NCI-H226 (cell line): ENCODE results near the gene SNX2.

ENCODE experiments used
- DNase-seq: peaks from one replicate; pipeline ENCODE4 v3.0.0-alpha.2; 2015

Gene SNX2

DNA sequence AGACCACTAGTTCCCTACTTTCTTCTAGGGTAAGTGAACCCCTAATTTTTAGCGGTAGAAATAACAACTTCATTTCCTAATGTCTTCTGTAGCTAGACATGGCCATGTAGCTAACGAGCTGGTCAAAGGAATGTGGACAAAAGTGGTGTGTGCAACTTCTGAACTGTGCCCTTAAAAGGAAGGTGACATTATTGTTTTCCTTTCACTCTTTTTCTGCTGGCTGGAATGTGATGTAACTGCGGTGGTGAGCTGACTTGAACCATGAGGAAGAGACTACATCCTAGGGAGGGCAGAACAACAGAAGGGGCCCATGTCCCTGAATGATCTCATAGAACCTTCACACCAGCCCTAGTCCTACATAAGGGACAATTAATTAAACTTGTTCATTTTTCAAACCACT lies 1.3 kb upstream of the SNX2 start:
- no peak for DNase-seq

DNA sequence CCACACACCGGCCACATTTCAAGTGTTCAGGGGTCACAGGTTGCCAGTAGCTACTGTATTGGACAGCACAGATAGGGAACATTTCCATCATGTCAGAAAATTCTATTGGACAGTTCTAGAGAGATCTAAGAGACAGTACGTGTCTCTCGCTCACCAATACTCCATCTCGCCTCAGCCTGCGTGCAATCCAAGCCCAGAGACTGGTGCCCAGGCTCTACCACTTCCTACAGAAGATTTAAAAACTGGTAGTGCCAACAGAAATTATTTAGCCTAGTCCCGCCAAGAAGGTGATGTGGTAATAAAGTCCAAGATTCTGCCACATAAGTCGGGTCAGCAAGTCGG lies 390 bp upstream of the SNX2 start:
- no peak for DNase-seq

DNA sequence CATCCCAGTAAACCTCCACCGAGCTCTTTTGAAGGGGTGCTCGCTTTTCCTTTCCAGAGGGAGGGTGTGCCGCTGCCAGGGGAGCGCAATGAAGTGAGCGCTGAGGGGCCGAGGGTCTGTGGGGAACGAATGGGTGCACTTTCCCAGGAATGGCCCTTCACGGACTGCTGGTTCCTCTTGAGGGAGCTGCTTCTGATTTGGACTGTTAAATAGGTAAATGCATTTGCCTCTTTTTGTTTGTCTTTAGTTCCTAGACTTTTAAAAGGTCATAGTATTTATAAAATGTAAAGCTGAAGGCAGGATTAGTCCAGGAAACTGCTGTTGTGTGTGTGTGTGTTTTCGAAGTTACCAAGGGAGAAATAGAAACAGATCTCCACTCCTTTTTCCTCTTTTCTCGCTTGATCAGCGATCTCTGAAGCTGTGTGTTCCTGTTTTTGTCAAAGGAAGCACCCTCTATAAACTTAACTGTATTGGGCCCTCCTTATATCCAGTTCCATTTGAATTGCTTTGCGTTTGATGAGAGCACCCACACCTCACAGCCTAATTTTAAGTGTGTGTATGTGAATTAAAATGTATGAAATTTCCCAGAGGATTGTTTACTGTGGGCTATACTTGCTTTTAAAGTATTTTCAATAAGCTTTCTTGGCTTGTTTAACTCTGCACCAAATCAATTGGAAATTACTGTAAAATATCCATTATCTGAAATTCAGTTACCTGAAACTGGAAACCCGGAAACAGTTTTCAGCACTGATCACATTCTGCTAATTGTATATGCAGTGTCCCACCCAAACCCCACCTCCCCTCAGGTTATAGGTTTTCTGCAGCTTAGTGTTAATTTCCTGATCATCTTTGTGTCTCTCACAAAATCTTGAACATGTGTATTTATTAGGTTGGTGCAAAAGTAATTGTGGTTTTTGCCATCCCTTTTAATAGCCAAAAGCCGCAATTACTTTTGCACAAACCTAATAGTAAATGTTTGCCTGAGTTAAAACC lies 966 bp downstream of the SNX2 start:
- no peak for DNase-seq

DNA sequence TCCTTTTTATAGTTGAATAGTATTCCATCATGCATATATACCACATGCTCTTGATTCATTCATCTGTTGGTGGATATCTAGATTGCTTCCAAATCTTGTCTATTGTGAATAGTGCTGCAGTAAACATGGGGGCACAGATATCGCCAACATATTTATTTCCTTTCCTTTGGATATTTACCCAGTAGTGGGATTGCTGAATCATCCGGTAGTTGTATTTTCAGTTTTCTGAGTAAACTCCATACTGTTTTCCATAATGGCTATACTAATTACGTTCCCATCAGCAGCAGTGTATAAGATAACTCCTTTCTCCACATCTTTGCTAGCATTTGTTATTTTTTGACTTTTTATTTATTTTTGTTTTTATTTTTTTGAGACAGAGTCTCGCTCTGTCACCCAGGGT lies 3.3 kb downstream of the SNX2 start:
- no peak for DNase-seq

DNA sequence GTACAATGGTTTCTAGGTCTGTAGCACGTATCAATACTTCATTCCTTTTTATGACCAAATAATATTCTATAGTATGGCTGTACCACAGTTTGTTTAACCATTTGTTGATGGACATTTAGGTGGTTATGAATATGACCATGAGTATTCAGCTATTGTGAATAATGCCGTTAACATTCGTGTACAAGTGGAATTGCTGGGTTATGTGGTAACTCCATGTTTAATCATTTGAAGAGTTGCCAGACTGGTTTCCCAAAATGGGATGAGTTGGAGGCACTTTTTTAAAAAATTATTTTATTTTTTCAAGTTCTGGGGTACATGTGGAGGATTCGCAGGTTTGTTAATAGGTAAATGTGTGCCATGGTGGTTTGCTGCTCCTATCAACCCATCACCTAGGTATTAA lies 4.6 kb downstream of the SNX2 start:
- no peak for DNase-seq

DNA sequence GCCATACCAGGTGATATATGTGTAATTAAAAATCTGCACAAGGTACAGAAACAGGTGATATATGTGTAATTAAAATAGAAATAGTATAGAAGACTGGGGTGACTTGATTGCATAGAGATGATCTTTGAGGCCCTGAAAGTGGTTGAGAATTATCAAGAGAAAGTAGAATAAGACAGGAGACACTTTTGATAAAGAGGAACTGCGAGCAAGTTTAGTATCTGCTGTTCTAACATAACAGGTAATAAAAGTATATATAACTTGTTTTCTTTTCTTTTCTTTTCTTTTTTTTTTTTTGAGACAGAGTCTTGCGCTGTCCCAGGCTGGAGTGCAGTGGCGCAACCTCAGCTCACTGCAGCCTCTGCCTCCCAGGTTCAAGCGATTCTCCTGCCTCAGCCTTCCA lies 5.4 kb downstream of the SNX2 start:
- no peak for DNase-seq

DNA sequence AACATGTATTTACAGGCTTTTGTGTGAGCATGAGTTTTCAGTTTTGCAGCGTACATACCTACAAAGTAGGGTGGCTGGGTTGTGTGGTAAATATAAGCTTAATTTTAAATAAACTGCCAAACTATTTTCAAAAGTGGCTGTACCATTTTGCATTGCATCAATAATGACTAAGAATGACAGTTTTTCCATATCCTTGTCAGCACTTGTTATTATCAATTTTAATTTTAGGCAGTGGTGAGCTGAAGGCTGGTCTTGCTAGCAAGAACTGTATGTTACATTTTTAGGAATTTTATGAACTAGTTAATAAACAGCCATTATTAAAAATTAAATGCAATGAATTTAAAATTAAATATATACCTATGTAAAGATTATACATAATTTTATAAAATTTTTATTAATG lies 6.6 kb downstream of the SNX2 start:
- DNase-seq = no peak

DNA sequence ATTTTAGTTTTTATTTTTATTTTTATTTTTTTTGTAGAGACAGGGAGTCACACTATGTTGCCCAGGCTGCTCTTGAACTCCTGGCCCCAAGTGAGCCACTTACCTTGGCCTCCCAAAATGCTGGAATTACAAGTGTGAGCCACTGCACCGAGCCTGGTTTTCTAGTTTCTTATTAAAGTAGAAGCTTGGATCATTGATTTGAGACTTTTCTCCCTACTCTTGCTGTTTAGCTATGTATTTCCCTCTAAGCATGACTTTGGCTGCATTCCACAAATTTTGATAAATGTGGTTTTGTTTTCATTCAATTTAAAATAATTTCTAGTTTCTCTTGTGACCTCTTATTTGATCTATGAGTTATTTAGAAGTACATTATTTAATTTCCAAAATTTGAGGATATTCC lies 10.4 kb downstream of the SNX2 start:
- no peak for DNase-seq

DNA sequence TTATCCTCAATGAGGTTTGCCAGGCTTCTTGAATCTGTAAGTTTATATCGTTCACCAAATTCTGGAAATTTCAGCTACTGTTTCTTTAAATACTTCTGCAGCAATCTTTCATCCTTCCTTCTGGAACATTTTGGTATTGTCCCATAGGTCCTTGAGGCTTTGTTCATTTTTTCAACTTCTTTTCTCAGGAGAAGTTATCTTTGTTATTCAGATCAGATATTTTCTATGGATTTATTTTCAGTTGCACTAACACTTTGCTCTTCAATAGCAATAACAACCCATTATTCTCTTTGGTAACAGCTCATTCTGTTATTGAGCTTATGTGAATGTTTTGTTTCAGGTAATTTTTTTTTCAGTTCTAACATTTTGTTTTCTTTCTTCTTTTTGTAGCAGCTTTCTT lies 13.5 kb downstream of the SNX2 start:
- no peak for DNase-seq

DNA sequence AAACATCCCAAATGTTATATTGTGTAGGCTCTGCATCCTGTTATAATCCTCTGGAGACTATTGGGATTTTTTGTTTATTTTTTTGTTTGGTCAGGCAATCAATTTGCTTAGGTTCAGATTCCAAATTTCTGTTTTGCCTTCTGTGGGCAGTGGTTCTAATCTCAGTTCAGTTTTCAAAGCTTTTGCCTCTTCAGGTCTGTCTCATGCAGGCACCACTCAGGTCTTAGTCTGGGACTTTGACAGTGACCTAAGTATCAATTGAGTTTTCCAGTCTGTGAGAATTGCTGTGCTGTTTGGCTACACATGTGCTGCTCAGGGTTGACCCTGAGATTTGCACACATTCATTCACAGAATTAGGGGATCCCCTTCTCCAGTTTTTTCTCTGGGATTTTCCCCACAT lies 14.1 kb downstream of the SNX2 start:
- DNase-seq = no peak

DNA sequence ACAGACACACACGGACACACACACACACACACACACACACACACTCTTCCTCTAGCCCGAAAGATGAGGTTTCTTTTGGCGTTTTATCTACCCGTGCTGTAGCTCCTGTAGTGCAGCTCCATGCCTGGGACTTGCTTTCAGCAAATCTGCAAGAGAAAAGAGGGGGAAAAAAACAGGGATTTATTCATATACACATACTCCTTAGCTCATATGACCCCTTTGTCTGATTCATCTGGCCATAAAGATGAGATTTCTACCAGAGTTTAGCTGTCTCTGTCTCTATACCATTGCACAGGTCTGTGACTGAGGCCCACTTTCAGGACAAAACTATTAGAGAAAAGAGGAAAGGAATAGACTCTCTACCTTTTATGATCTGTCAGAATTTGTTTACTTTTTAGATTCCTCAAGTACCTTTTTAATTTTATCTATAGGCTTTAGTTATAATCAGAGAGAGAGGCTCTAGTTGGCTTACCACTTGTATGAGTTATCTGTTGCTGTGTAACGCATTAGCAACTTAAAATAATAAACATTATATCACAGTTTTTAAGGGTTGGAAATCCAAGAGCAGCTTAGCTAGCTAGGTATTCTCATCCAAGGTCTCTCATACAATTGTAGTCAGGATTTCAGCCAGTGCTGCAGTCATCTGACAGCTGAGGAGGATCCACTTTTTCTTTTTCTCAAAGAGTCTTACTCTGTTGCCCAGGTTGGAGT lies 14.7 kb downstream of the SNX2 start:
- DNase-seq = no peak

DNA sequence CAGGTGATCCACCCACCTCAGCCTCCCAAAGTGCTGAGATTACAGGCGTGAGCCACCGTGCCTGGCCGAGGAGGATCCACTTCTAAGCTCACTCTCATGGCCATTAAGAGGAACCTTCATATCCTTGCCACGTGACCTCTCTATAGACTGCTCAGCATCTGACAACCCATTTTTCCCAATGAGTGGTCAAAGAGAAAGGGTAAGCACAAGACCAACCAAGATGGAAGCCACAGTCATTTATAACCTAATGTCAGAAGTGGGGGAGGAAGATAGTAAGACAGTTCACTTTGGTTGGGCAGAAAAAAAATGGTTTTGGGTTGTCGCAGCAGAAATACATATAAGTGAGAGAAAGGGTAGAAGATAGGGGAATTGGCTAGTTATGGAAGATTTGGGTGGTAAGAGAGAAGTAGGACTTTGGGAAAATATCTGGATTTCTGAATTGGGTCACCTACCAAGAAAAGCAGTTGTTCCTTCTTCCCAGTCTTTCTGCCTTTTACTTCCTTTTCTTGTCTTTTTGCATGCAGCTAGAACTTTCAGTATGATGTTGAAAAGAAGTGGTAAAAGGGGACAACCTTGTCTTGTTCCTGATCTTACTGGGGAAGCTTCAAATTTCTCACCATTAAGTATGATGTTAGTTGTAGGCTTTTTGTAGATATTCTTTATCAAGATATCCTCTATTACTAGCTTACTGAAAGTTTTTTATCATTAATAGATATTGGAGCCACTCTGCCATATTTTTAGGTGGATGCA lies 15.6 kb downstream of the SNX2 start:
- DNase-seq = no peak

DNA sequence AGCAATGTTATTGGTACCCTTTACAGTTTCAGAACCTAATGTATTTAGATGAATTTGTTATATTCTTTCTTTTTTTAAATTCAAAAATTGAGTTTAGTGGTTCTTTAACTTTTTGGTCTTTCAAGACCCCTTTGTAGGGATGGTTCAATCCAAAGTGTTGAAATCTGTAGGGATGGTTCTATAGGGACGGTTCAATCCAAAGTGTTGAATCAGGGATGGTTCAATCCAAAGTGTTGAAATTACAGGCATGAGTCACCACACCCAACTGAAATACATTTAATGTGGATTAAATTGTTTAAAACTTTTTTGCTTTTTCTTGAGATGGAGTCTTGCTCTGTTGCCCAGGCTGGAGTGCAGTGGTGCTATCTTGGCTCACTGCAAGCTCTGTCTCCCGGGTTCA lies 30.6 kb downstream of the SNX2 start:
- DNase-seq = no peak

DNA sequence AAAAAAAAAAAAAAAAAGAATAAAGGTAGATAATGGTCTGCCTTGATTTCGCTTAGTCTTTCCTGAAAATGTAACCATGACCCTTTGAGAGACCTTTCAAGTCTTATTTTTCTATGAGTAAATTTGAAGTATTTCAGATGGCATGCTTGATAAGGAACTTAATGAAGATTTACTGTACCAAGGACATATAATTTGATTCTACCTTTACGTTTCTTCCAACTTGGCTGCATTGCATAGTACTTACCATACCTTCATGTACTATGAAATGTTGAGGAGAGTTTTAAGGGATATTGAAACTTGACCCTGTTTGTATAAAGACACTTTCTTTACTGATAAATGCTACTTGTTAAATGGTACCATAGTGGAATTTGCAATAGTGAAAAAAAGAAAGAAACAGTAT lies 35.5 kb downstream of the SNX2 start:
- no peak for DNase-seq

DNA sequence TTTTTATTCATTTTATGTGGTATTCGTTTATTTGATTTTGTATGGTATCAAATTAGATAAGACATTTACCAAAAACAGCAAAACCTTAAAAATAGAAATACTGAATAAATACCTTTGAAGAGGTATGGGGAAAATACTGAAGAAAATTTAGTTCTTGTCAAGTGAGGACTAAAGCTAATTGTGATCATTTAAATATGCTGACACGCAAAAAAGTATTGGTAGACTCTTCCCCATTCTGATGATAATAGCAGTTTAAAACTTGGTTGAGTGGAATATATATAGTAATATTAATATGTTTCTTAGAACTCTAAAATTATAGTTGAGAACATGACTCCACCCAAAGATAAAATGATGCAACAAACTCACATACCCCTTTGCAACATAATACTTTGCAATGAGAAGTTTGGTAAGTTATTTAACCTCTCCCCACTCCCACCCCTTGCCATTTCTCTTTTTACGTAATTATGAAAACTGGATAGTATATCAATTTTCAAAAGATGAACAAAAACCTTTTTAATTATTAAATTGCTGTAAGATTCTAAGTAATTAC lies 40.4 kb downstream of the SNX2 start:
- DNase-seq = no peak

DNA sequence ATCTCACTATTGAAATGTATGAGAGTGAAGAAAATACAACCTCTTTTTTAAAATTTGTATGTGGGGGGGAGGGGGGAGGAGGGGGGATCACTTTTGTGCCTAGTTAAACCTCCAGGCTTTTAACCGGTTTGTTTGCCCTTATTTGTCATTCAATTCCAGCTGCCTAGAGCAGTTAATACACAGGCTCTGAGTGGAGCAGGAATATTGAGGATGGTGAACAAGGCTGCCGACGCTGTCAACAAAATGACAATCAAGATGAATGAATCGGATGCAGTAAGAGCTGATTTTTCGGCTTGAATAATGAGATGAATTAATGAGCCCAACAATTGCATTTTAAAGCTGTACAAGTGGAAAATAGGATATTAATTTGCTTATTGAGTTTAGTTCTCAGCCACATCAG lies 41.9 kb downstream of the SNX2 start:
- DNase-seq = no peak

DNA sequence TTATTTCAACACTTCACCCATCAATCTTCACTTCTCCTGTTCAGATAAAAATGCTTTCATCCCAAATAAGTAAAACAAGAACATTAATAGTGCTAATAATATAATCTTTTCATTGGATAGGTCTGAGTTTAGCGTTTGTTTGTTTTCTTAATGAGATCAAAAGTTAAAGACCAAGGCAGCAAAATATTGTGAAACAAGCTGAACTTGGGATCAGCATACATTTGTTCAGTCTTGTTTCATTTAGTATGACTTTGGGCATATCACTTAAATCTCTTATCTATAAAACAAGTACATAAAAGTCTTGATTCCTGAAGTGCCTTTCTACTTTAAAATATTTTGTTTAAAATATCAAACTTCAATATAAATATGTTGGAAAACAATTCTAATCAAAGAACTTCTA lies 57.1 kb downstream of the SNX2 start:
- DNase-seq = no peak

DNA sequence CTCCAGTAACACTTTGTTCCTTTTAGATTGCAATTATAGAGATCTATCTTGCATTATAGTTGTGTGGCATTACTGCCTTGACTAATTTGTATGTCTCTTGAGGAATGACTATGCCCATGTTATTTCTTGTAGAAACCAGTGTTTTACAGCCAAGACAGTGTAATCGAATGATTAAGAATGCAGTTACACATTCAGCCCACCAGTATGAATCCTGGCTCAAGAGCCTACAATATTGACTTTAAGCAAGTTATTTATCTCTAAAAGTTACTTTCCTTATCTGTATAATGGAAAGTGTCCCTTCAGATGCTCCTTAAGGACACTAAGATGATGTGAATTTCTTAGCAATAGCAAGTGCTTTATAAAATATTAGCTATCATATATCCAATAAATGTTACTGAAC lies 60.8 kb downstream of the SNX2 start:
- no peak for DNase-seq

DNA sequence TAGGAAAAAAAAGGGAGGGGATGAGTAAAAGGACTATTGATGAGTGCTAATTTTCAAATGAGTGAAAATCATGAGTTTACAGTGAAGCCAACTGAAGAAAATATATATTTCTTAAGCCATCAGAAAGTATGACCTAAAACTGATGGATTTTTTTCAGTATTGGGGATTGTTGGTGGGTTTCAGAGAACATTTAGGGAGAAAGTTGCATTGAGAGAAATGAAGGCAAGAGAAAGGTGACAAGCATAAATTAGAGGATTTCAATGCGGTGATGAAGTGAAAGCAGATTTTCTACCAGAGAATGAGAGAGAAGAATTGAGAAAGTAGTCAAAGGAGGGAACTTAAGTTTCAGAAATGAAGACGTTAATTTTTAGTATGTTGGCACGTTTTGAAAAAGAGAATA lies 62.1 kb downstream of the SNX2 start:
- DNase-seq = no peak

DNA sequence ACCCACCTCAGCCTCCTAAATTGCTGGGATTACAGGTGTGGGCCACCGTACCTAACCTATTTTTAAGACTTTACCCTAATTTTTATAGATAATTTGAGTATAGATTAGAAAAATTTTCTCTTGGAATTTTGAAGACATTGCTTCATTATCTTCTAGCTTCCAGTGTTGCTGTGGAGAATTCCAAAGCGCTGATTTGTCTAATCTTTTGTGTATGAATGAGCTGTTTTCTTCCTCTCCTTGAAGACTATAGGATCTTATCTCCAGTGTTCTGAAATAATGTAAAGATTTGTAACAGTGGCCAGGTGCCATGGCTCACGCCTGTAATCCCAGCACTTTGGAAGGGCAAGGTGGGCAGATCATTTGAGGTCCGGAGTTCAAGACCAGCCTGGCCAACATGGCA lies 64.9 kb downstream of the SNX2 start:
- DNase-seq = peak; percentile 33

DNA sequence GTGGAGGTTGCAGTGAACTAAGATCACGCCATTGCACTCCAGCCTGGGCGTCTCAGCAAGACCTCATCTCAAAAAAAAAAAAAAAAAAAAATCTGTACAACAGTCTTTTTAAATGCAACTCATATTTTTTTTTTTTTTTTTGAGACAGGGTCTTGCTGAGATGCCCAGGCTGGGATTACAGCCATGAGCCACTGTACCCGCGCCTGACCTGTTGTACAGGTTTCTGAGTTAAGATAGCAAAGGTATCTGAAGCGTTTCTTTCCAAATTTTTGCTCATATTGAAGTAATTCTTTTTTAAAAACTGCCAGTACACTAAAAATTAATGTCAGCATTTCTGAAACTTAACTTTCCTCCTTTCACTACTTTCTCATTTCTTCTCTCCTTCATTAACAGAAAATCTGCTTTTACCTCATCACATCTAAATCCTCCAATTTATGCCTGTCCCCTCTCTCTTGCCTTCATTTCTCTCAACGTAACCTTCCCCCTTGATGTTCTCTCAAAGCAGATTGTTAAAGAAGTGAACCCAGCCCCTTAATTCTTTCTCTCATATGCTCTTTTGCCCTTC lies 67.2 kb downstream of the SNX2 start:
- no peak for DNase-seq

DNA sequence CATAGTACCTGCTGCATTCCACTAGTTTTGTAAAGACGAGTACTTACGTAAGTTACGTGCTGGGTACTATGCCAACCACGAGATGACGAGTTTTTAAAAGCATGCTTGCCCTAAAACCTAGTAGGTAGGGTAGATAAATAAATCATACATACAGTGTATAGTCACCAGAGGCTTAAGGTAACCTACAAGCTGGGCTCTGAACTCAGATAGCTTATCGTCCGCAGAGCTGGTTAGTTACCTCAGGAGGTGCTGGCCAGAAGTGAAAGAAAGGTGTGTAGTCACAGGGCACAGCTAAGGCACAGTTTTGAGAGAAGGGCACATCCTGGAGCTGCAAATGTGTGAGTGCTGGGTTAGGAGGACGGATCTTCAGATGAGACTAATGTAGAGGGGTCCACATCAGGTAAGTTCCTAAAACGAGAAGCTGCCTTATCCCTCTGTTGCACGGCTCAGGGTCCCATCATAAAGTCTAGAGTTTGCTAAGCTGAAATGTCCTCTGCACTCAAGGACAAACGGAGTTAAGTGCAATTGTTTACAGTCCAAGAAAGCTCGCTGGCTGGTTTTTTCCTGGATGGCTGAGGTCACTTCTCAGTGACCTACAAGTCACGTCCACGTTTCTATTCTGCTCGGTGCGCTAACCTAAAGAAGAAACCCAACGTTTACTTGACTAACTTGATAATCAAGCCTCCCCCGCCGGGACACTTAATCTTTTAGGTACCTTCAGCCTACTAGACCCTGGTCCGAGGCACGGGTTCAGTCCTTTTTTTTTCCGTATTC lies 69.4 kb downstream of the SNX2 start:
- no peak for DNase-seq

DNA sequence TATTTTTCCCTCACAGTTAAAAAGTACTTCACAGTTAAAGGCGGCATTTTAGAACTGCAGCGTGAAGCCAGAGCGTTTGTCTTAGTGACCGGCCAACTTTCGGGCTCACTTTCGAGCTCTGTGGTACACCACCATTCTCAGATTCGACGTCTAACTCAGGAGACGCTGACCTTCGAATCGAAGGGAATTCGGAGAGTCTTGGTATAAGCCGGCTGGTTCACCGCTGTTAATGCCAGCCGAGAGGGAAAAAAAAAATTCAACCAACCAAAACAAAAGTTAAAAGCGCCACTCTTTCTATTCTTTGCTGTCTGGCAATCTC lies 70.0 kb downstream of the SNX2 start:
- no peak for DNase-seq
